T47D (cell line): Measurements from ENCODE around the gene ZRSR2.
"Not testable (repeated sequence)": the region's sequence is repeated elsewhere in the genome, so short reads cannot be mapped to it uniquely, and the experiment has no call there.

Experiments used
- DNase-seq, 2 experiments: peaks; one replicate each; pipeline versions ENCODE4 v3.0.0 to v3.0.0-alpha.2; 2011 to 2012; ENCODE audit warnings: low read depth in 1 of 2, low spot score in 1 of 2
- JUND ChIP-seq: IDR thresholded peaks from 2 replicates; pipeline ENCODE4 v1.6.1; 2012; ENCODE audit warnings: low read depth
- in situ Hi-C: cut with HindIII; loops from 2 replicates; pipeline ENCODE4 v1.10.0; 2016; ENCODE audit warnings: low sequenced_read_pairs, low pct_unique_long_range_greater_than_20kb

ZRSR2 gene

DNA sequence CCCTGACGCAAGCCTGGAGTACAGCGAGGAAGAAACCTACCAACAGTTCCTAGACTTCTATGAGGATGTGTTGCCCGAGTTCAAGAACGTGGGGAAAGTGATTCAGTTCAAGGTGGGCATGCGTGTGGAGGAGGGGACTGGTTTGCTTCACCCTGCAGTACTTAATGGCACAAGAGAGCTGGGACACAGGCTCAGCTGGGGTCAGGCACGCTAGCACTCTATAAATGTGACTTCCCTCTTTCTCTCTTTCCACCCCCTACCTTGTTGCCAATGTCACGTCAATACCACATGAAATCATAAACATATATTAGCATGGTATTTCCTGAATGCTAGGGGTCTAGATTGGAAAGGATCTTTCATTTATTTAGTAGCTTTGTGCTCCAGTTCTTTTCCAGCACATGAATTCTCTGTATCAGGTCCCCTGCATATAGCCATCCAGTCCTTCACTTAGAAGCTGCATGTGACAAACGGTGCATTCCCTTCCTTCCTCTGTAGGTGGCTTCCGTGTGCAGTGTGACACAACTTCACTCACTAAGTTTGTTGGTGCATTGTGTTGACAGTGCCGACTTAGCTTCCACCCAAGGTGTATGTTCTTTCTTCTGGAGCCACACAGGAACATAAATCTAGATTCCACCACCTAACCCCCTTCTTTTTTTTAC lies 25.6 kb downstream of the ZRSR2 start:
- in situ Hi-C loops = no loop called here
- DNase-seq = peak; percentile 62 to 69
- TF ChIP-seq JUND = no peak

DNA sequence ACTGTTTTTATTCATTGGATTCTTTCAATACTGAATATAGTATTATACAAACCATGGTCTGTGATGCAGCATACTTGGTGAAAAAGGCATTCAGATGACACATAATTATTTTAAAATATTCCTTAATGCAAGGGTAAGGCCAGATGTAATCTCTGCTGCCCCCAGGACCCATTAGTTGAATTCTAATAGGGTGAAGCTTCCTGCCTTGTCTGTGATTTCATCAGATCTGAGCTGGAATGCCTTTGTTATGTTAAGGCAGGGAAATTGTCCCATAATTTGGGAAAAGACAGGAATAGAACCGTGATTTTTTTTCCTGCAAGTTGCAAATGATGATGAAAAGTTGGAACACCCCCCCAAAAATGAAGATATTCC lies 26.1 kb downstream of the ZRSR2 start:
- no peak for TF ChIP-seq JUND
- in situ Hi-C loops = no loop called here
- no peak for DNase-seq

DNA sequence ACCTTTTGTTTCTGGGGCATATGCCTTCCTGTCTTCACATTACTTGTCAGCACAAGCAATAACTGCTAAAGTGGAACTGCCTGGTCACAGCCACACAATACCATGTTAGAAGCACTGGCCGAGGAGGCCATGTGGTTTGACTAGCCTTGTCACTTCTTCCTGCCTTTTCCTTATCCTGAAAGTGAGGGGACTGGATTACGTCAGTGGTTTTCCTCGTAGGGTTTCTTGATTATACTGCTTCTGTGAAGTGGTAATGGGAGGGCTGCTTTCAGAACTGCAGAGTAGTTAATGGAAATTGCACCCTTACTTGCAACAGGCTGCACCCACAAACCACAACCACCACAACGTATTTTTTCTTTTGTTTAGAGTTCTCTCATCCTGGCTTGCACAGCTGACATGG lies 26.6 kb downstream of the ZRSR2 start:
- in situ Hi-C loops = no loop called here
- TF ChIP-seq JUND = no peak
- DNase-seq = no peak

DNA sequence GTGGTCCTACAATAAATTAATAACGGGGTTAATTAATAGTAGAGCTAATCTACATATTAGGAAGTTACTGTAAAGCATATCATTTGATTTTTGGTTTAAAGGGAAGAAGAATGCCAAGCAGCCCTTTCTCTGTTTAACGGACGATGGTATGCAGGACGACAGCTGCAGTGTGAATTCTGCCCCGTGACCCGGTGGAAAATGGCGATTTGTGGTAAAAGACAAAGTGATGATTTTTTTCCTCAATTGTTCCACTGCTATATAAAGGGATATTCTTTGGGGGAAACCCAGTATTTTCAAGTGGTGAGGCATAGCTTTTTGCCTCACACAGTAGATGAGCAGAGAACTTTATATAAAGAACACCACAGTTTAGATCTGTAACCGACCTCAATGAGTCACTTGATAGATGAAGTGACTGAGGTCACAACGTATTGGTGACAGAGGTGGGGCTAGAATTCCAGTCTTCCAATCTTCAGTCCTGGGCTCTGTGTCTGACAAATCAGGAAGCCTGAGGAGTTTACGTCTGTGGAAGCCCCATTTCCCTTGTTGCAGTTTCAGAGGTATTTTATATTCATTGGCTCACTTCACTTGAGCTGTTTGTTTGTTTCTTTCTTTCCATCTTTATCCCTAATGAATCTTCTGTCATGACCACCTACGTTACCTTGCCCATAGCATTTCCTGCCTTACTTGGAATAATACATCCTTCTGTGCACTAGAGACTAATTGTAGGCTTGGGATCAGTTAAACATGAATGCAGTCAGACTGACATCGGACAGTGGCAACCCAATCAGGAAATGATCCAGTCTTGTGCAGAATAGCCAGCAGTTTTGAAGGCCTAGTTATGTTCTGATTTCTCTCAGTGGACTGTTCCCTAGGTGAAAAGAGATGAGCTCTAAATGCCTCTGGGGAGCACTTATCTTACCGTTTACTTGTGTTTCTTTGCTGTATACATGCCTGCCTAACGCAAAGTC lies 30.1 kb downstream of the ZRSR2 start:
- no peak for DNase-seq
- no peak for TF ChIP-seq JUND
- in situ Hi-C loops = no loop called here

DNA sequence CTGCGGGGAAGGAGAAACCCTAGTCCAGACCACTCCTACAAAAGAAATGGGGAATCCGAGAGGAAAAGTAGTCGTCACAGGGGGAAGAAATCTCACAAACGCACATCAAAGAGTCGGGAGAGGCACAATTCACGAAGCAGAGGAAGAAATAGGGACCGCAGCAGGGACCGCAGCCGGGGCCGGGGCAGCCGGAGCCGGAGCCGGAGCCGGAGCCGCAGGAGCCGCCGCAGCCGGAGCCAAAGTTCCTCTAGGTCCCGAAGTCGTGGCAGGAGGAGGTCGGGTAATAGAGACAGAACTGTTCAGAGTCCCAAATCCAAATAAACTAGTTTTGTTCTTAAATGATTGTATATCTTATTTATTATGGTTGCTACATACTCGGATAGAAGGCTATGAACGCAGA lies 32.6 kb downstream of the ZRSR2 start:
- in situ Hi-C loops = no loop called here
- DNase-seq = no peak

DNA sequence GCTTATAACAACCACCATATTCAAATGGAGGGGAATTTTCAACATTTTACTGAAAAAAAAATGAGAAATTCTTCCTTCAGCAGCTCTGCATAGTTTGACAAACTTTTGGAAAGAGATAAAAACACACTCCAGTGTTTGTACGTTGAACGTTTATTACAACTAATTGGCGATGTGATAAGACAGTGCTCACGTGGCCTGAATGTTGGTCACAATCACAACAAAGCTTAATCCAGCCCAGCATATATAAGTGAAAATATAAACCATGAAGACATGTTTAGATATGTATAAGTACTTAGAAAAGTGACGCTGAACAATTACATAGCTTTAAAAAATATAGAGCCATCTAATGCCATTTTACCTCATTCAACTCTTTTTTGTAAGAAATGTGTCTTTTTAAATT lies 35.7 kb downstream of the ZRSR2 start:
- in situ Hi-C loops = no loop called here
- DNase-seq = no peak
- no peak for TF ChIP-seq JUND

More for the DNA sequence above, 32.6 kb downstream of the ZRSR2 start:
- no peak for TF ChIP-seq JUND

DNA sequence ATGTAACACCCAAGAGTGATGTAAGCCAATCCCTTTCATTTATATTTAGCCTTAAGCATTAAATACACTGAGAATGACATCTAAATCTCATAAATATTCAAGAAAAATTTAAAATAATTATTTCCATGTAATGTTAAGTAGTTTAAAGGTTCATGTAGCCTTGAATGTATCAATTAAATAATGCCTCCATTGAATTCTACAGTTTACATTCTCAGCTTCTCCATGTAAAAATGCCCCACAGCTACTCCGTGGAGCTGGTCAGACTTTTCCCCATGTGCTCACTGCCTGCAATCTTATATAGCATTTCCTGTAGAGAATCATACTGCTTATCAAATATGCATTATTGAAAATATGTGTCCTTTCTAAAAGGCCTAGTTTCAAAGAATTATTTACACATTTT lies 38.9 kb downstream of the ZRSR2 start:
- no peak for TF ChIP-seq JUND
- in situ Hi-C loops = no loop called here
- no peak for DNase-seq

DNA sequence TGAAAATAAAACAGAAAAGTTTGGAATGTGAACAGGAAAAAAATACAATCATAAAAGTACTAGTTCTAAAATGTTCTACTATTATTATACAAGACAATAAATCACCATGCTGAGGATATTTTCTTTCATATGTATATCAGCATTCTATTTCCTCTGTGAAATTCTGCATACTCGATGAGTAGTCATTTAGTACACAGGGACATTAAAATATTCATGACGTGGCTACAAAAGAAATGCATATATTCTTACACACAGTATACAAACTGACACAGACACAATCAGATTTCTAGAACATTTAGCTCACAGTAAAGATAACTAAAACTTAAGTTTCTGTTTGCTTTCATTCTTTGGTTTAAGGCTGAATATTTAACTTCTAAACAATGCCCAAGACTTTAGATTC lies 41.1 kb downstream of the ZRSR2 start:
- DNase-seq, in situ Hi-C loops: not testable (repeated sequence)

DNA sequence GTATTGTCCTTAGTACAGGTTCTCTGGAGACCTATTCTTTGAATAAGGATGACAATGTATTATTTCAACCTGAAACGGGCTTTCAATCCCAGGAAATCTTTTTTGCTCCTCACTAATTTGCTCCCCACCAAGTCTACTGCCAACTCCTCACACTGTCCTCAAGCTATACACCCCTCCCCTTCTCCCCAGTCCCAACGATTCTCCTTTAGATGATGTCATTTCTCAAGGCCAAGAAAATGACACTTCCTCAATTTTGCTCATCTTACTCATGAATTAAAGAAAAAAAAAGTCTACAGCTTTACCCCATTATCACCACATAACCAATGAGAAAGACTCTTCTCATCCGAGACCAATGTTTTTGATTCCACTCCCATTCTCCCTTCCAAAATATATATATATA lies 43.8 kb downstream of the ZRSR2 start:
- in situ Hi-C loops = no loop called here
- no peak for DNase-seq
- TF ChIP-seq JUND = no peak

DNA sequence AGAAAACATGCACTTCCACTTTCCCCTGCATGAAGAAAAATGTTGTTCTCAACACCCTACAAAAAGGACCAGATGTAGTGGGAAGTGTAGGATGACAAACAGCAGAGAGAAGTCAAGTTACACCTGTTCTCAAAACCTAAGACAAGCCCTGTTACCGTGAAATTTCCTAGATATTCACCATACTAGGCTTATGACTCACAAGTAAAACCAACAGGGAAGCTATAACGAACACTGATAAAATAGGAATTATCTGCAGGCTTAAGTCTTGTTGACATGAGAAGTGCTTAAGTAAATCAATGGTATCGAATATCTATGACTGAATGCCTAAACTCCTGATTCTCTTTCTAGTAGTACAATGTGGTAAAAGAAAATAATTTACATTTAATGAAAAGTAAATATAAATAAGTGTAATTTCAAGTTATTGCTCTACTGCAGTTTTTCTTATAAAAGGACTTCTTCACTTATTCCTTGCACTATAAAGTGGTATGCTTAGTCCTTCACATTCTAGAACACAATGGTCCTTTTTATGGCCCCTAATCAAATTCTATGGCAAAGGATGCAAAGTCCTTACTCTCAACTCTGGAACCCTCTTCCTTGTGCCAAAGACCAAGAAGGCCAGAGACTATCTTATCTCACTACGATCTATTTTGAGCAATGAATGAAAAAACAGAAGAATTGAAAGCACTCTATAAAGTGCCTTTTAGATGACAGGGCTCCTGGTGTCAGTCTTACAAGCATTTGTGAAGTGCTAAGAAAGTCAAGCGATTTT lies 44.7 kb downstream of the ZRSR2 start:
- no peak for DNase-seq
- in situ Hi-C loops = no loop called here
- TF ChIP-seq JUND = no peak

DNA sequence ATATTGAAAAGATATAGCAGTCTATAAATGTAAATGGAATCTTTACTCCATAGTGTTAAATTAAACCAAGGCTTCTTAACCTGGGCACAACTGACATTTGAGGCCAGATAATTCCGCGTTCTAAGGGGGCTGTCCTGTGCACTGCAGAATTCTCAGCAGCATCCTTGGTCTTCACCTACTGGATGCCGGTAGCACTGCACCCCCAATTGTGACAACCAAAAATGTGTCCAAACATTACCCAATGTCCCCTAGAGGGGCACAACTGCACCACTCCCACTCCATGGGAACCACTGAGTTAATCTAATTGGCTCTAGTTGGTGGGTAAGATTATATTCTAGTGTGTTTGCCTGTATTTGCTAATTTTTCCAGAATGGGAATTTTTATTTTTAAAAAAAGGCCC lies 47.7 kb downstream of the ZRSR2 start:
- in situ Hi-C loops = no loop called here
- DNase-seq = peak in 1 of 2 experiments; percentile 18

DNA sequence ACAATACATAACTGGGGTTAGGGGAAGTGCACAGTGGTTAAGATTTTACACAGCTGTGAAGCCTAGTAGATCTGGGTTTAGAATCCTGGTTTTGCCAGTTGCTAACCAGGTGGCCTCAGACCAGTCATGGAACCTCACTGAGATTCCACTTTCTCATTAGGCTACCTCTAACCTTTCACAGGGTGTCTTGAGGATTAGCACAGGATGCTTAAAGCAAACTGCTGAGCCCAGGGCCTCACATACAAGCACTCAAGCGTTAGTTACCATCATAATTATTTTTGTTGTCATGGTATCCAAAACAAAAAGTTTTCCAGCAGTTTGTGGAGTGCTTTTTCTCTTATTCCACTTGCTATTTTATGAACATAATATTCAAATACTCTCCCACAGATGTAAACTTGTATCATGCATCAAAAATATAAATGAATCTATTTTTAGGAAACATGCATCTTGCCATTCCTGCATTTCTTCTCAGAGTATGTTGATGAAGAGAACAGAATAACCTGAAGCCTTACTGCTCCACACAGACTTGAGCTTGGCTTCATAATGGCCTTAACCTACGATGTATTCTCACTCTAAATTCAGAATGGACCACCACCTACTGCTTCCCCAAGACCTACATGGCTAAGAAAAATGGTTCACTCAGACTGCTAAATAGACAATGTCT lies 51.7 kb downstream of the ZRSR2 start:
- TF ChIP-seq JUND = no peak
- DNase-seq = no peak

More for the DNA sequence above, 47.7 kb downstream of the ZRSR2 start:
- no peak for TF ChIP-seq JUND

More for the DNA sequence above, 51.7 kb downstream of the ZRSR2 start:
- in situ Hi-C loops = no loop called here
